Measurements from ENCODE around the gene HTRA2.

DNA sequence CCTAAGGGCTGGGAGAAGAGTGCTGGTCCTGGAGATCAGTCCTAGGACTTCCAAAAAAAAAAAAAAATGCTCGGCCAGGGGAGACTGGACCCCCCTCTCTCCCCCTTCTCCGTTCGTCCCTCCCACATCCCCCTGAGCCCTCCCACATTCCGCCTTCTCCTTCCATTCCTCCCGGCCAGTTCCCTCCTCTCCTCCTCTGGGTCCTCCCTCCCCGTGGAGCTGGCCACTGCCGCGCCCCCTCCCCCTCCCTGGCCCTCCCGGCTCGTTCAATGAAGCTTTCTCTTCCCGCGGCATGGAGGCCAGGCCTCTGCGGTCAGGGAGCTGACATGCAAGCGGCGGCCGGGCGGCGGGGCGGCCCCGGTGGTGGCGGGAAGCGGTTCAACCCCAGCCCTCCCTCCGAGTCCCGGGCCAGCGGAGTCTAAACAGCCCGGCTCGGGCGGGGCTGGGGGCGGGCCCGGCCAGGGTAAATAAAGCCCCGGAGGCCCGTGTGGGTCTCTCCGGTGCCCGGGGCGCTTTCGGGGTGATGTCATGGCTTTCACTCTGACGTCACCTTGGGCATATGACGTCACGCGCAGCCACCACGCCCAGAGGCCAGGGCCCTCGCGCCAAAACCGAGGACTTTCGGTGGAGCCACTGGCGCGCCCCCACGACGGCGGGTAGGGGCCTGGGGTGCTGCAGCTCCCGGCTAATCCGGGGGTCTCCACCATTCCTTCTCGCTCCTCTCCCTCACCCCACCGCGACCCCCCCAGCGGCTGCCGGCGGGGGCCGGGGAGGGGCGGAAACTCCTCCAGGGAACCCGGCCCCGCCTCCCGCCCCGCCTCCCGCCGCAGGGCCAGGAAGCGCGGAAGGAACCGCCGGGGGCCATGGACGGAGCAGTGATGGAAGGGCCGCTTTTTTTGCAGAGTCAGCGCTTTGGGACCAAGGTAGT, 24.4 kb downstream of the HTRA2 start, which contains the start of the genes DOK1 and LOXL3:
- TF ChIP-seq, protein P1, sequence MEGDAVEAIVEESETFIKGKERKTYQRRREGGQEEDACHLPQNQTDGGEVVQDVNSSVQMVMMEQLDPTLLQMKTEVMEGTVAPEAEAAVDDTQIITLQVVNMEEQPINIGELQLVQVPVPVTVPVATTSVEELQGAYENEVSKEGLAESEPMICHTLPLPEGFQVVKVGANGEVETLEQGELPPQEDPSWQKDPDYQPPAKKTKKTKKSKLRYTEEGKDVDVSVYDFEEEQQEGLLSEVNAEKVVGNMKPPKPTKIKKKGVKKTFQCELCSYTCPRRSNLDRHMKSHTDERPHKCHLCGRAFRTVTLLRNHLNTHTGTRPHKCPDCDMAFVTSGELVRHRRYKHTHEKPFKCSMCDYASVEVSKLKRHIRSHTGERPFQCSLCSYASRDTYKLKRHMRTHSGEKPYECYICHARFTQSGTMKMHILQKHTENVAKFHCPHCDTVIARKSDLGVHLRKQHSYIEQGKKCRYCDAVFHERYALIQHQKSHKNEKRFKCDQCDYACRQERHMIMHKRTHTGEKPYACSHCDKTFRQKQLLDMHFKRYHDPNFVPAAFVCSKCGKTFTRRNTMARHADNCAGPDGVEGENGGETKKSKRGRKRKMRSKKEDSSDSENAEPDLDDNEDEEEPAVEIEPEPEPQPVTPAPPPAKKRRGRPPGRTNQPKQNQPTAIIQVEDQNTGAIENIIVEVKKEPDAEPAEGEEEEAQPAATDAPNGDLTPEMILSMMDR (IDR thresholded peaks at IDR 0.05 in 4 of 5, conservative IDR thresholded peaks at IDR 0.05 in 1 of 5), result no peak
- peak in 1 of 2 donors; percentile 8 for TF ChIP-seq POLR2A (IDR thresholded peaks at IDR 0.05)
